ENCODE data around the gene LRRC8E.

LRRC8E gene

DNA sequence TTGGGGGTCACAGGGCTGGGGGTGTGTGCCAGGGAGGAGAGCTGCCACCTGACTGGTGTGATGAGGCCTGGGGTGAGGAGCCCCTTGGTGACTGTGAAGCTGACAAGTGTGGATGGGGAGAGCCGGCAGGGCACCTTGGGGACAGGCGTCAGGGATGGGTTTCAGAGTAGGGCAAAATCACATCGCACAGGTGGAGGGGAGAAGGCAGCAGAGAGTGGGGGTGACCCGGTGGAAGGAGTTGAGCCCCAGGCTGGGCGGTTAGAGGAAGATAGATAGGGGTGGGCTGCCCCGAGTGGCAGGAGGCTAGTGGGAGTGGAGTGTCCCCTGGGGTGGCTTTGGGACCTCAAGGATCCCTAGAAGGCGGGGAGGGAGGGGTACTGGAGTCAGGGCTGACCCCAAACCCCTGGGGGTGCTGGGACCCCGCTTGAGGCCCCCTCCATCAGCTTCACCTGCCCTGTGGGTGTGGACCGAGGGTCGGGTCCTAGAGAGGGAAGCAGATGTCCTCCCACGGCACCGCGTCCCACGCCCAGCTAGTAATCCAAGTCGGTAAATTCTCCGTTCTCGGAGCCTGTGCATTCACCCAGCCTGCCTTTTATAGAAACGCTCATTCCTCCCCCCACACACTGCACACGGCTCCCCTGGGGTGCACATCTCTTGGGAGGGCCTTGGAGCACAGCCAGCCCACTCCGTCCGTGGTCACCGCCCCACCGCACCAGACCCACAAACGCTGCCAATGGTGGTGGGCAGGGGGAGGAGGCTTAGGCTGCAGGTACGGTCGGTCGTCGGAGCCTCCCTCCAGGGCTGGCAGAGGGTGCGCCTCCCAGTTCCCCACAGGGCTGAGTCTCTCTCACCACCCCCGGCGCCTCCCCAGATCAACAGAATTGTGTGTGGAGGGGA lies 35.2 kb downstream of the LRRC8E start:
- Histone ChIP-seq H3K27ac (ENCODE audit: low read length) (no peak overlapping the region), H3K4me1 (ENCODE audit: control insufficient read depth, insufficient read depth, low read length) (0 out of 2 replicates have a peak, but pooled peaks cover 3% of the 10 kb centered on the region), H3K9me3 (ENCODE audit: control insufficient read depth, insufficient read depth, low read length) (no peaks in the 10 kb centered on the region), H3K4me3 (ENCODE audit: low read length) (no peak overlapping the region), H3K27me3 (ENCODE audit: control insufficient read depth, insufficient read depth, low read length) (no peaks in the 10 kb centered on the region), H3K36me3 (ENCODE audit: control insufficient read depth, insufficient read depth, low read length) (peaks cover 6% of the 10 kb centered on the region; the same call in 1 of the 2 replicates)
- WGBS (ENCODE audit: insufficient coverage, insufficient read length), result no CpG with 5 or more reads among the region's 31 CpGs
- no peak for DNase-seq (ENCODE audit: low read depth, low spot score)

- Histone ChIP-seq H3K4me3 (ENCODE audit: low read length) (no peak overlapping the region), H3K4me1 (ENCODE audit: control insufficient read depth, insufficient read depth, low read length) (0 out of 2 replicates have a peak, but pooled peaks cover 5% of the 10 kb centered on the region), H3K27ac (ENCODE audit: low read length) (no peak overlapping the region), H3K27me3 (ENCODE audit: control insufficient read depth, insufficient read depth, low read length) (no peaks in the 10 kb centered on the region), H3K9me3 (ENCODE audit: control insufficient read depth, insufficient read depth, low read length) (no peaks in the 10 kb centered on the region), H3K36me3 (ENCODE audit: control insufficient read depth, insufficient read depth, low read length) (peaks cover 6% of the 10 kb centered on the region; the same call in 1 of the 2 replicates)
- no peak for DNase-seq (ENCODE audit: low read depth, low spot score)
- no CpG with 5 or more reads among the region's 12 CpGs for WGBS (ENCODE audit: insufficient coverage, insufficient read length)
These were observed 35.9 kb downstream of the LRRC8E start for GRCh38 chr19:7924241-7924640.

DNA sequence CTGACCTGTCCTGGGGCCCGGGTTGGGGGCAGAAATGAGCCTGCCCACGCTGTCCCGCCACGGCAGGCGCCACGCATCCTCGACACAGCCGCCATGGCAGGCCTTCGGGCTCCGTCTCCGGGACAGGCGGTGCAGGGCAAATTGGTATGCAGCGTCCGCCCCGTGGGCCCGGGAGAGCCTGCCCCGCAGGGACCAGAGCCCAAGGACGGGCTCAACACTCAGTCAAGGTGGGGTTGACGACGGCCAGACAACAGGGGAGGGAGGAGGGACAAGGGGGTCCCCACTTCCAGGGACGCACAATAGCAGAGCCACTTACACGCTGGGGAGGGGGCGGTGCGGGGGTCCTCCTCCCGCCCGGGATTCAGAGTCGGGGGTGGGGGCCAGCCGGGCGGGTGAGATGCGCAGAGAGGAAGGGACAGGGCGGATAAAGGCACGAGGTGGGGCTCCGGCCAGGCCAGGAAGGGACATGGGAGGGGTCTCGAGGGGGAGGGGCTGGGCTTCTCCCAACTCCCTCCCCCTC lies 36.4 kb downstream of the LRRC8E start:
- H3K27ac ChIP-seq (ENCODE audit: low read length), result no peak overlapping the region
- H3K4me1 ChIP-seq (ENCODE audit: control insufficient read depth, insufficient read depth, low read length), result 0 out of 2 replicates have a peak, but pooled peaks cover 5% of the 10 kb centered on the region
- no CpG with 5 or more reads among the region's 34 CpGs for WGBS (ENCODE audit: insufficient coverage, insufficient read length)
- DNase-seq (ENCODE audit: low read depth, low spot score), result no peak
- H3K9me3 ChIP-seq (ENCODE audit: control insufficient read depth, insufficient read depth, low read length), result no peaks in the 10 kb centered on the region
- H3K27me3 ChIP-seq (ENCODE audit: control insufficient read depth, insufficient read depth, low read length), result no peaks in the 10 kb centered on the region
- H3K4me3 ChIP-seq (ENCODE audit: low read length), result no peak overlapping the region; the same call in 1 of the 2 replicates
- peaks cover 6% of the 10 kb centered on the region; the same call in 1 of the 2 replicates for H3K36me3 ChIP-seq (ENCODE audit: control insufficient read depth, insufficient read depth, low read length)

- H3K4me1 ChIP-seq (ENCODE audit: control insufficient read depth, insufficient read depth, low read length), result 0 out of 2 replicates have a peak, but pooled peaks cover 5% of the 10 kb centered on the region
- WGBS (ENCODE audit: insufficient coverage, insufficient read length), result no CpG with 5 or more reads among the region's 98 CpGs
- no peak overlapping the region for H3K27ac ChIP-seq (ENCODE audit: low read length)
- DNase-seq (ENCODE audit: low read depth, low spot score), result no peak
- no peaks in the 10 kb centered on the region for H3K9me3 ChIP-seq (ENCODE audit: control insufficient read depth, insufficient read depth, low read length)
- H3K36me3 ChIP-seq (ENCODE audit: control insufficient read depth, insufficient read depth, low read length), result peaks cover 6% of the 10 kb centered on the region; the same call in 1 of the 2 replicates
- H3K27me3 ChIP-seq (ENCODE audit: control insufficient read depth, insufficient read depth, low read length), result no peaks in the 10 kb centered on the region
- peak overlapping the region; percentile 50 for H3K4me3 ChIP-seq (ENCODE audit: low read length)
These were observed 37.0 kb downstream of the LRRC8E start for GRCh38 chr19:7925171-7925851.

GRCh38 chr19:7926021-7926726 lies 37.9 kb downstream of the LRRC8E start, which contains the start of gene CTXN1:
CTXN1 (minus strand) TSS chr19:7926135; CDS start chr19:7925538, 597 bp downstream.
- no peak for DNase-seq (ENCODE audit: low read depth, low spot score)
- H3K36me3 ChIP-seq (ENCODE audit: control insufficient read depth, insufficient read depth, low read length), result peaks cover 11% of the 10 kb centered on the region
- H3K9me3 ChIP-seq (ENCODE audit: control insufficient read depth, insufficient read depth, low read length), result no peaks in the 10 kb centered on the region
- H3K27me3 ChIP-seq (ENCODE audit: control insufficient read depth, insufficient read depth, low read length), result no peaks in the 10 kb centered on the region
- H3K4me3 ChIP-seq (ENCODE audit: low read length), result peak within 1 kb of the TSS; percentile 50
- no peak within 1 kb of the TSS for H3K27ac ChIP-seq (ENCODE audit: low read length)
- WGBS (ENCODE audit: insufficient coverage, insufficient read length), result no CpG with 5 or more reads among the region's 65 CpGs
- 0 out of 2 replicates have a peak, but pooled peaks cover 5% of the 10 kb centered on the region for H3K4me1 ChIP-seq (ENCODE audit: control insufficient read depth, insufficient read depth, low read length)

- Histone ChIP-seq H3K27ac (ENCODE audit: low read length) (no peak overlapping the region), H3K36me3 (ENCODE audit: control insufficient read depth, insufficient read depth, low read length) (peaks cover 19% of the 10 kb centered on the region), H3K4me3 (ENCODE audit: low read length) (no peak overlapping the region), H3K4me1 (ENCODE audit: control insufficient read depth, insufficient read depth, low read length) (0 out of 2 replicates have a peak, but pooled peaks cover 5% of the 10 kb centered on the region), H3K9me3 (ENCODE audit: control insufficient read depth, insufficient read depth, low read length) (no peaks in the 10 kb centered on the region), H3K27me3 (ENCODE audit: control insufficient read depth, insufficient read depth, low read length) (no peaks in the 10 kb centered on the region)
- DNase-seq (ENCODE audit: low read depth, low spot score), result no peak
- no CpG with 5 or more reads among the region's 32 CpGs for whole genome bisulfite sequencing (ENCODE audit: insufficient coverage, insufficient read length)
These were observed 38.7 kb downstream of the LRRC8E start for GRCh38 chr19:7926727-7927604.

- H3K9me3 ChIP-seq (ENCODE audit: control insufficient read depth, insufficient read depth, low read length), result no peaks in the 10 kb centered on the region
- peaks cover 24% of the 10 kb centered on the region for H3K36me3 ChIP-seq (ENCODE audit: control insufficient read depth, insufficient read depth, low read length)
- H3K4me1 ChIP-seq (ENCODE audit: control insufficient read depth, insufficient read depth, low read length), result 0 out of 2 replicates have a peak, but pooled peaks cover 5% of the 10 kb centered on the region
- no peaks in the 10 kb centered on the region for H3K27me3 ChIP-seq (ENCODE audit: control insufficient read depth, insufficient read depth, low read length)
- H3K4me3 ChIP-seq (ENCODE audit: low read length), result no peak overlapping the region
- no peak overlapping the region for H3K27ac ChIP-seq (ENCODE audit: low read length)
- WGBS (ENCODE audit: insufficient coverage, insufficient read length), result no CpG with 5 or more reads among the region's 23 CpGs
- DNase-seq (ENCODE audit: low read depth, low spot score), result no peak
These were observed 39.5 kb downstream of the LRRC8E start for GRCh38 chr19:7927605-7928333.

DNA sequence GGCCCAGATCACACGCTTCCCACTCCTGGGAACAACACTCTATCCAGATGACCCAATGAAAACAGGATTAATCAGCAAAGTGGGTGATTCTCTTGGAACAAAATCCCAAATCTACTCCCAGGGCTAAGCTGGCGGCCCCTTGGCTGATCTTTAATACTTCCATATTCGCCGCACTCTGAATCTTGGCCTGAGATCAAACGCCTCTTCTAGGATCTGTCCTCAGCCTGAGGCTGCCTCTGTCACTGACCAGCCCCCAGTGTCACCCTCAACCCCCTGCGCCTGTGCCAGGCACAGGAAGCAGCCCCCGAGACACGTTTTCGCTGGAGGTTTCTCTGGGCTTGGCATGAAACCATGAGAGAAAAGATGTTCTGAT lies 40.0 kb downstream of the LRRC8E start:
- Histone ChIP-seq H3K4me3 (ENCODE audit: low read length) (no peak overlapping the region), H3K4me1 (ENCODE audit: control insufficient read depth, insufficient read depth, low read length) (0 out of 2 replicates have a peak, but pooled peaks cover 5% of the 10 kb centered on the region), H3K27me3 (ENCODE audit: control insufficient read depth, insufficient read depth, low read length) (no peaks in the 10 kb centered on the region), H3K27ac (ENCODE audit: low read length) (no peak overlapping the region), H3K9me3 (ENCODE audit: control insufficient read depth, insufficient read depth, low read length) (no peaks in the 10 kb centered on the region), H3K36me3 (ENCODE audit: control insufficient read depth, insufficient read depth, low read length) (peaks cover 30% of the 10 kb centered on the region)
- WGBS (ENCODE audit: insufficient coverage, insufficient read length), result no CpG with 5 or more reads among the region's 9 CpGs
- no peak for DNase-seq (ENCODE audit: low read depth, low spot score)
